Astrocyte of the cerebellum (primary cell): ENCODE measurements around the gene HOXD9.
A peak's percentile ranks its signal among the peaks of the same experiment; 100 is the strongest.

Experiments
- DNase-seq: peaks from one replicate; pipeline ENCODE4 v3.0.0-alpha.2; 2011; ENCODE audit warnings: low read depth
- H3K4me3 ChIP-seq: 2 replicates; pipeline ENCODE4 v1.5.1; 2011; ENCODE audit warnings: mild to moderate bottlenecking, low read depth, low read length, moderate library complexity
- in situ Hi-C: cut with HindIII; loops from 2 replicates; pipeline ENCODE4 v1.10.0; 2017; ENCODE audit warnings: low sequenced_read_pairs
- TF ChIP-seq, protein P1 (sequence below): IDR thresholded peaks from 2 replicates; pipeline ENCODE4 v1.5.1; 2012; ENCODE audit warnings: low read length, low read depth, moderate library complexity, mild to moderate bottlenecking; ENCODE audit errors: missing control alignments

HOXD9 gene

DNA sequence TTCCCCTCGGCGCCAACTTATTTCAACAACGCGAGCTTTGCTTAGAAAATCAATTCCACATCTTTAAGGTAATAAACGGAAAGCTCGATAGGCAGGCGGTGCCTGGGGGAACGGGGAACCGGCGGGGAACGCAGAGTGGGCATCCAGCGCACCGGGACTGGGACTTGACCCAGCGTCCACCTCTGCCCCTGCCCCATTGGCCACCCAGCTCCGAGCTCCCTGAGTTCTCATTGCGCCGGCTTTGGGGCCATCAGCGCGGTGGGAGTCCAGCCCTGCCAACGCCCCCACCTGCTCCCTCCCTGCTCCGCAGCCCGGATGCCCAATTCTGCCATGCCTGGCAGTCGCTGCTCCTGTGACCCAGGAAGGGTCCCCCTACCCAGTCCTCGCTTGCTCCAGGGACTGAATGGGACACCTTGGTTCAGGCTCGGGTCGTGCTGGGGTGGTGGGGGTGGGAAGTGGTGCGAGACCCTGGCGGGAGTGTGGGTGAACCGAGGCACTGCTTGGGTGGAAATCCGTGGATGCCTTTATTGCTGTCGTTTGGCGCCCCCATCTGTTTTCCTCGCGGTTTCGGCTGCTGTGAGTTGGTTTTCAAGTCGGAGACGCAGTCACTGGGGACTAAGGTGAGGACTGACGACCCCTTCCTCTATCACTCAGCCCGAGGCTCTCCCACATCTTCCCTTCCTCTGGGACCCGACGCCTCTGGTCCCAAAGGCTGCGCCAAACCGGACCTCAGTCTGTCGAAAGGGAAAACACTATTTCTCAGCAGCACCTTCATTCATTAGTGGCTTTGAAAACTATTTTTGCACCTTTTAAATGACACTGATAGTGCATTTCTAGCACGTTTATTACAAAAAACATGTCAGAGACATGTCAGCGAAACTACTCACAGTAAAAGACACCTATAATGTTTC lies 36.4 kb upstream of the HOXD9 start:
- in situ Hi-C loops: loop anchor here (25.0 kb wide), 1 partner anchor 1174 kb away; no protein-coding TSS in a partner anchor
- DNase-seq: peak; percentile 12
- TF ChIP-seq, protein P1, sequence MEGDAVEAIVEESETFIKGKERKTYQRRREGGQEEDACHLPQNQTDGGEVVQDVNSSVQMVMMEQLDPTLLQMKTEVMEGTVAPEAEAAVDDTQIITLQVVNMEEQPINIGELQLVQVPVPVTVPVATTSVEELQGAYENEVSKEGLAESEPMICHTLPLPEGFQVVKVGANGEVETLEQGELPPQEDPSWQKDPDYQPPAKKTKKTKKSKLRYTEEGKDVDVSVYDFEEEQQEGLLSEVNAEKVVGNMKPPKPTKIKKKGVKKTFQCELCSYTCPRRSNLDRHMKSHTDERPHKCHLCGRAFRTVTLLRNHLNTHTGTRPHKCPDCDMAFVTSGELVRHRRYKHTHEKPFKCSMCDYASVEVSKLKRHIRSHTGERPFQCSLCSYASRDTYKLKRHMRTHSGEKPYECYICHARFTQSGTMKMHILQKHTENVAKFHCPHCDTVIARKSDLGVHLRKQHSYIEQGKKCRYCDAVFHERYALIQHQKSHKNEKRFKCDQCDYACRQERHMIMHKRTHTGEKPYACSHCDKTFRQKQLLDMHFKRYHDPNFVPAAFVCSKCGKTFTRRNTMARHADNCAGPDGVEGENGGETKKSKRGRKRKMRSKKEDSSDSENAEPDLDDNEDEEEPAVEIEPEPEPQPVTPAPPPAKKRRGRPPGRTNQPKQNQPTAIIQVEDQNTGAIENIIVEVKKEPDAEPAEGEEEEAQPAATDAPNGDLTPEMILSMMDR: peak; percentile 58
- H3K4me3 ChIP-seq: no peak overlapping the region

DNA sequence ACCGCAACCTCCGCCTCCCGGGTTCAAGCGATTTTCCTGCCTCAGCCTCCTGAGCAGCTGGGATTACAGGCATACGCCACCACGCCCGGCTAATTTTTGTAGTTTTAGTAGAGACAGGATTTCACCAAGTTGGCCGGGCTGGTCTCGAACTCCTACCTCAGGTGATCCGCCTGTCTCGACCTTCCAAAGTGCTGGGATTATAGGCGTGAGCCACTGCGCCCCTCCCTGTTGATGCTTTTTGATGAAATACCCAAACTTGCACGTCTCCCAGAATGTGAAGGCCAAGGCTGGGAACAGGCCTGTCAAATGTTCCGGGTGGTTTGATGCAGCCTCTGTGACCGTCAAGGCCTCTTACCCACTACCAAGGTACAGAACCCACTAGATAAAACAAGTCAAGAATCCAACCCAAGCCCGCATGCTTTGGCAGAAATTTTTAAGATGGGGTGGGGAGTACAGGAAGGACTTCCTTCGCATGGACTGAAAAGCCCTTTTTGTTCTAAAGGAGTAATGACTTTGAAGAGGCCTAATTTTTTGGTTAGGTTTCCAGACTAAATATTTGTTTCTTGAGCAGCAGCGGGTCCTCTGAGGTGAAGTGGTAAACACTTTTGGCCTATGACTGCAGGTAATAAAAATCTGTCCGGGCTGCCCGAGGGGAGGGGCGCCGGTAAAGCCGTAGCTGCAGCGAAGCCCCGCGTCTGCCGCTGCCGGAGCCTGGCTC lies 35.0 kb upstream of the HOXD9 start:
- in situ Hi-C loops: loop anchor here (25.0 kb wide), 1 partner anchor 1175 kb away; no protein-coding TSS in a partner anchor
- DNase-seq: no peak
- peak overlapping the region; percentile 24 for H3K4me3 ChIP-seq
- TF ChIP-seq, protein P1: no peak

DNA sequence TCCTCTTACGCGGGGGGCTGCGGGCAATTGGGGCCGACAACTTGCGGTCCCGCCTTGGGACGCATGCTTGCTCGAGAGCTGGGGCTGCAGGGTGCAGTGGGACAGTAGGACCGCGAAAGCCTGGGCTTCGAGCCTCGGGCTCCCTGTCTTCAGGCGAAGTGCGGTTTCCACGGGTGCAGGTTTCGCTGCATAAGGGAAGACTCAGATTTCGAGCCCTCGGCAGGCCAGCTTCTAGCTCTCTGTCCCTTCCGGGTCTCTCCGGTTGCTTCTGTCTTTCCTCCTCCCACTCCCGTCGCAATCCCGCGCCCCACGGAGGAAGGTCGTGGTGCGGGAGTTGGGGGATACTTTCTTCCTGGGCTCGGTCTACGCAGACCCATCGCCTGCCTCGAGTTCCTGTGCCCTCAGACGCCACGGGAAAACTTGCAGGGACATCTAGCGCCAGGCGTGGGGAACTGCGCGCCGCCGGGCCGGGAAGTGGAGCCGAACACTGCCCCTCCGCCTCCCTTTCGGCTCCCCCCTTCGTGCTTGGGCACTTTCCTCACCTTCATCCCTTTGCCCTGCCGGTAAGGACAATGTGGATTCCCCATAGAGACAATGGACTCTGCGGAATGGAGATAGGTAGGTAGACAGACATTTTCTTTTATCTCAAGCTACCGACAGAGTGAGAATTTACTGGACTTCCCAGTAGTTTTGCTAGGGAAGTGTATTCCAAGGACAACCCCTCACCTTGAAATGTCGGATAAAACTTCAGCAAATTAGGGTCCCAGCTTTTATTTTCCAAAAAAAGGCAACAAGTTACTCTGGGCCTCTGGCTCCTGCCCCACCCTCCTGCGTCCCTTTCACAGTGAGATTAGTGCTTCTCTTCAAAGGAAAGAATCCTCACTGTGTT lies 34.2 kb upstream of the HOXD9 start:
- in situ Hi-C loops: loop anchor here (25.0 kb wide), 1 partner anchor 1176 kb away; no protein-coding TSS in a partner anchor
- DNase-seq: peak; percentile 13
- TF ChIP-seq, protein P1: peak; percentile 79
- H3K4me3 ChIP-seq: peak overlapping the region; percentile 24

DNA sequence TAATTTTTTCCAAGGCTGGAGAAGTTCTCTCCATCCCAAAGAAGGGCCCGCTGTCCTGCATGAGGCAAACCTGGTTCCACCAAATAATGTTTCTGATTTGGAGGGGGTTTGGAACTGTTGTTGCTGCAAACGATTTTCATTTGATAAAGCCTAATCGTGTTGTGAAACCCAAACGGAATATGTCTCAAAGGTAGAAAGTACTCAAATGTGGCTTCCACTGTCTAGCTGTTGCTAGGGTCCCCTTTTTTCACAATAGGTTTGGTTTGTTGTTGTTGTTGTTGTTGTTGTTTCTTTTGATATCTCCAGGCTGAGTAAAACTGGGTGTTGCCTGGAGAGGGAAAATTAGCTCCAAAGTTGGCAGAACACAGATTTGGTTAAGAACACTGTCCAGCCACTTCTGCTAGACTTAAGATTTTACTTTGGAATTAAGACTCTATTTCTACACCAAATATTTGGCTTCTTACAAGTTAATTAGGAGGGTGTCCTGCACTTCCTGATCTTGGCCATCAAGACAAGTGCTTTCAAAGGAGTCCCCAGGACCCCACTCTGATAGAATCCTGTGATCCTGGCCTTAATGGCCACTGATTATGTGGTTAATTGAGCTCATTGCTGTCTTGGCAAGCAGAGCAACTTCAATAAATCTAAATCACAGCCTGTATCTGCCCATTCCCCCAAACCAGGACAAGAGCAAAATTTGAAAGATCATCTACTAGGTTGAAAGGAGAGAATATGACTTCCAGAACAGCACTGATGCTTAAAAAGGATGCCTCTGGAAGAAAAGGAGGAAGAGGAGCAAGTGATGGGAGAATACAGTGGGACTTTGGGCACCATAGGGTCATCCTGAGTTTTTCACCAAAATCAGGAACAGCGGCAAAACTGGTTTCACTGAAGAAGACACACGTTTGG lies 33.3 kb upstream of the HOXD9 start:
- in situ Hi-C loops: loop anchor here (25.0 kb wide), 1 partner anchor 1177 kb away; no protein-coding TSS in a partner anchor
- no peak for DNase-seq
- TF ChIP-seq, protein P1: no peak

DNA sequence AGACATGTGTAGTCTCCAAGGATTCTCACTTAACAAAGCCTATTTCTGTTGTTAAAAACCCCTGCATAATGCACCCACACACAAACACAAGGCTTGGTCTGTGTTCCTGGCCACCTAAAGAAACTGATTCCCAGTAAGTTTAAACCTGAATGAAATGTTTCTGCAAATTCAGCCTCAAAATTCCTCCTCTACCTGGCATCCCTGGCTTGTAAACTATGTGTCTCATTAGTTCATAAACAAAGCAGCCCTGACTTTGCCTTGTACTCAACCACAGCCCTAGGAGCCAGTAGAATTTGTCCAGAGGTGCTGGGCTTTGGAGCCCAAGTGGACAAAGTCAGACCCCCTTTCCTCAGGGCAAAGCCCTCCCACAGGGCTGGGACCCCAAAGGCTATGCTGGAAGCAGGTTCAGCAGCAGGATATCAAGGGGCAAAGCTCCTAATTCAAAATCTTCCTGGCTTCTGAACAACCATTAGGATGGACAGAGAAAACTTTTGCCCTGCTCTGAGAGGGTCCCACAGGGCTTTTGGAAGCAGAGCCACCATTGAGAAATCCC lies 32.6 kb upstream of the HOXD9 start:
- in situ Hi-C loops: loop anchor here (5.0 to 25.0 kb wide), 2 partner anchors 718 to 1178 kb away; no protein-coding TSS in a partner anchor
- TF ChIP-seq, protein P1: no peak

More for the DNA sequence above, 33.3 kb upstream of the HOXD9 start:
- H3K4me3 ChIP-seq: no peak overlapping the region

More for the DNA sequence above, 32.6 kb upstream of the HOXD9 start:
- no peak for DNase-seq
- H3K4me3 ChIP-seq: no peak overlapping the region
